ENCODE data around the gene RNFT2. TPM values are rescaled to one million over a fixed set of nuclear protein-coding genes. Genes with fewer than 3 reads are reported as not detected.

The RNFT2 gene
- total RNA-seq, 1 experiment from 2014 or later = 27.7 TPM

DNA sequence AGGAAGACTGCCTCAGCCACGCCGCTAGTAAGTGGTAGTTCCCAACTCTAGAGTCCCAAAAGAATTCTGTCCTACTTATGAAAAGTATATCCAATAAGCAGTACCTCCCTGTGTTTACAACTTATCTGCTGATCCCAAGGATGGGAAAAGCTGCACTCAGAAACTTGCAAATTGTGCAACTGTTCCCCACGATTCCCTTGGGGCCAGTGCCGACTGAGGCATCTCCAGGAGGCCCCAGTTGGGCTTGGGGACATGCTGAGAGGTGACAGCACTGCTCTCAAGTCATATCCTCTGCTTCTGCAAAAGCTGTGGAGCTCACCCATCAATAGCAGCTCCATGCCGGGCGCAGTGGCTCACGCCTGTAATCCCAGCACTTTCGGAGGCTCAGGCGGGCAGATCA is 23.9 kb upstream of the RNFT2 start:
- H3K4me1 Mint-ChIP-seq = peaks cover 15% of the 10 kb centered on the region
- H3K9me3 Mint-ChIP-seq = no peaks in the 10 kb centered on the region
- no peak overlapping the region for H3K27ac Mint-ChIP-seq
- ChIA-PET CTCF (interaction anchor here (0.6 to 1.1 kb wide), 2 partner anchors 17 to 409 kb away, joined by 3 read pairs; no protein-coding TSS in a partner anchor), POLR2A (no interaction called here)
- ATAC-seq (no peak), DNase-seq (ENCODE audit: low spot score) (no peak)
- H3K36me3 Mint-ChIP-seq = peaks cover 21% of the 10 kb centered on the region
- peaks cover 6% of the 10 kb centered on the region for H3K27me3 Mint-ChIP-seq (ENCODE audit: low read depth)
- no peak overlapping the region for H3K4me3 Mint-ChIP-seq
- no peak for TF ChIP-seq ZNF671 (CRISPR knock-in tag; IDR thresholded peaks at IDR 0.05)
- no peak for TF ChIP-seq ZBTB43 (CRISPR knock-in tag; IDR thresholded peaks at IDR 0.05)
- TF ChIP-seq HMGA2 (CRISPR knock-in tag; IDR thresholded peaks at IDR 0.05) = no peak
- TF ChIP-seq ZNF396 (CRISPR knock-in tag; IDR thresholded peaks at IDR 0.05; ENCODE audit: borderline replicate concordance) = no peak
- TF ChIP-seq CBFB (CRISPR knock-in tag; IDR thresholded peaks at IDR 0.05; ENCODE audit: low read depth) = no peak
- TF ChIP-seq MAX (CRISPR knock-in tag; IDR thresholded peaks at IDR 0.05) = no peak
- TF ChIP-seq, protein P1, sequence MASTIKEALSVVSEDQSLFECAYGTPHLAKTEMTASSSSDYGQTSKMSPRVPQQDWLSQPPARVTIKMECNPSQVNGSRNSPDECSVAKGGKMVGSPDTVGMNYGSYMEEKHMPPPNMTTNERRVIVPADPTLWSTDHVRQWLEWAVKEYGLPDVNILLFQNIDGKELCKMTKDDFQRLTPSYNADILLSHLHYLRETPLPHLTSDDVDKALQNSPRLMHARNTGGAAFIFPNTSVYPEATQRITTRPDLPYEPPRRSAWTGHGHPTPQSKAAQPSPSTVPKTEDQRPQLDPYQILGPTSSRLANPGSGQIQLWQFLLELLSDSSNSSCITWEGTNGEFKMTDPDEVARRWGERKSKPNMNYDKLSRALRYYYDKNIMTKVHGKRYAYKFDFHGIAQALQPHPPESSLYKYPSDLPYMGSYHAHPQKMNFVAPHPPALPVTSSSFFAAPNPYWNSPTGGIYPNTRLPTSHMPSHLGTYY (CRISPR knock-in tag; IDR thresholded peaks at IDR 0.05) = no peak
- no peak for TF ChIP-seq TP53 (CRISPR knock-in tag; IDR thresholded peaks at IDR 0.05)
- no peak for TF ChIP-seq E2F1 (CRISPR knock-in tag; IDR thresholded peaks at IDR 0.05)
- no peak for TF ChIP-seq KAT7 (CRISPR knock-in tag; IDR thresholded peaks at IDR 0.05; ENCODE audit: borderline replicate concordance)
- TF ChIP-seq, protein P2, sequence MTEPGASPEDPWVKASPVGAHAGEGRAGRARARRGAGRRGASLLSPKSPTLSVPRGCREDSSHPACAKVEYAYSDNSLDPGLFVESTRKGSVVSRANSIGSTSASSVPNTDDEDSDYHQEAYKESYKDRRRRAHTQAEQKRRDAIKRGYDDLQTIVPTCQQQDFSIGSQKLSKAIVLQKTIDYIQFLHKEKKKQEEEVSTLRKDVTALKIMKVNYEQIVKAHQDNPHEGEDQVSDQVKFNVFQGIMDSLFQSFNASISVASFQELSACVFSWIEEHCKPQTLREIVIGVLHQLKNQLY (CRISPR knock-in tag; IDR thresholded peaks at IDR 0.05) = no peak
- no peak for TF ChIP-seq FOXP1 (CRISPR knock-in tag; IDR thresholded peaks at IDR 0.05; ENCODE audit: borderline replicate concordance)
- TF ChIP-seq, protein P3, sequence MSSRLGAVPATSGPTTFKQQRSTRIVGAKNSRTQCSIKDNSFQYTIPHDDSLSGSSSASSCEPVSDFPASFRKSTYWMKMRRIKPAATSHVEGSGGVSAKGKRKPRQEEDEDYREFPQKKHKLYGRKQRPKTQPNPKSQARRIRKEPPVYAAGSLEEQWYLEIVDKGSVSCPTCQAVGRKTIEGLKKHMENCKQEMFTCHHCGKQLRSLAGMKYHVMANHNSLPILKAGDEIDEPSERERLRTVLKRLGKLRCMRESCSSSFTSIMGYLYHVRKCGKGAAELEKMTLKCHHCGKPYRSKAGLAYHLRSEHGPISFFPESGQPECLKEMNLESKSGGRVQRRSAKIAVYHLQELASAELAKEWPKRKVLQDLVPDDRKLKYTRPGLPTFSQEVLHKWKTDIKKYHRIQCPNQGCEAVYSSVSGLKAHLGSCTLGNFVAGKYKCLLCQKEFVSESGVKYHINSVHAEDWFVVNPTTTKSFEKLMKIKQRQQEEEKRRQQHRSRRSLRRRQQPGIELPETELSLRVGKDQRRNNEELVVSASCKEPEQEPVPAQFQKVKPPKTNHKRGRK (CRISPR knock-in tag; IDR thresholded peaks at IDR 0.05; ENCODE audit: borderline replicate concordance) = no peak
- TF ChIP-seq, protein P4, sequence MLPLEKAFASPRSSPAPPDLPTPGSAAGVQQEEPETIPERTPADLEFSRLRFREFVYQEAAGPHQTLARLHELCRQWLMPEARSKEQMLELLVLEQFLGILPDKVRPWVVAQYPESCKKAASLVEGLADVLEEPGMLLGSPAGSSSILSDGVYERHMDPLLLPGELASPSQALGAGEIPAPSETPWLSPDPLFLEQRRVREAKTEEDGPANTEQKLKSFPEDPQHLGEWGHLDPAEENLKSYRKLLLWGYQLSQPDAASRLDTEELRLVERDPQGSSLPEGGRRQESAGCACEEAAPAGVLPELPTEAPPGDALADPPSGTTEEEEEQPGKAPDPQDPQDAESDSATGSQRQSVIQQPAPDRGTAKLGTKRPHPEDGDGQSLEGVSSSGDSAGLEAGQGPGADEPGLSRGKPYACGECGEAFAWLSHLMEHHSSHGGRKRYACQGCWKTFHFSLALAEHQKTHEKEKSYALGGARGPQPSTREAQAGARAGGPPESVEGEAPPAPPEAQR (CRISPR knock-in tag; IDR thresholded peaks at IDR 0.05) = no peak
- no peak for TF ChIP-seq ETV6 (CRISPR knock-in tag; IDR thresholded peaks at IDR 0.05)

GRCh38 chr12:116717466-116718437 is 20.4 kb upstream of the RNFT2 start:
- peaks cover 19% of the 10 kb centered on the region for H3K36me3 Mint-ChIP-seq
- TF ChIP-seq ARID4B (CRISPR knock-in tag; IDR thresholded peaks at IDR 0.05; ENCODE audit: borderline replicate concordance) (no peak), ZNF317 (CRISPR knock-in tag; IDR thresholded peaks at IDR 0.05; ENCODE audit: borderline replicate concordance, low read depth) (no peak), TEAD4 (CRISPR knock-in tag; IDR thresholded peaks at IDR 0.05) (no peak), FOXJ3 (CRISPR knock-in tag; IDR thresholded peaks at IDR 0.05; ENCODE audit: borderline replicate concordance) (no peak), HMGA2 (CRISPR knock-in tag; IDR thresholded peaks at IDR 0.05) (no peak)
- TF ChIP-seq, protein P5, sequence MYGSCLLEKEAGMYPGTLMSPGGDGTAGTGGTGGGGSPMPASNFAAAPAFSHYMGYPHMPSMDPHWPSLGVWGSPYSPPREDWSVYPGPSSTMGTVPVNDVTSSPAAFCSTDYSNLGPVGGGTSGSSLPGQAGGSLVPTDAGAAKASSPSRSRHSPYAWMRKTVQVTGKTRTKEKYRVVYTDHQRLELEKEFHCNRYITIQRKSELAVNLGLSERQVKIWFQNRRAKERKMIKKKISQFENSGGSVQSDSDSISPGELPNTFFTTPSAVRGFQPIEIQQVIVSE (CRISPR knock-in tag; IDR thresholded peaks at IDR 0.05; ENCODE audit: borderline replicate concordance) = no peak

More at GRCh38 chr12:116717466-116718437, 20.4 kb upstream of the RNFT2 start:
- Mint-ChIP-seq H3K4me1 (peaks cover 19% of the 10 kb centered on the region), H3K27ac (no peak overlapping the region), H3K4me3 (no peak overlapping the region), H3K9me3 (no peaks in the 10 kb centered on the region), H3K27me3 (ENCODE audit: low read depth) (no peaks in the 10 kb centered on the region)
- DNase-seq (ENCODE audit: low spot score) (no peak), ATAC-seq (no peak)
- POLR2A ChIA-PET = no interaction called here
- CTCF ChIA-PET = interaction anchor here (0.7 to 2.7 kb wide), 6 partner anchors 9 to 146 kb away, joined by 3 to 8 read pairs (median 4); no protein-coding TSS in a partner anchor
